ENCODE measurements around the gene ZBP1.

The ZBP1 gene

GRCh38 chr20:57561356-57562279, 58.6 kb downstream of the ZBP1 start:
- H3K9me3 ChIP-seq (ENCODE audit: severe bottlenecking), result no peaks in the 10 kb centered on the region
- no peaks in the 10 kb centered on the region for H3K36me3 ChIP-seq
- no peak overlapping the region for H3K27ac ChIP-seq
- TF ChIP-seq, protein P1, sequence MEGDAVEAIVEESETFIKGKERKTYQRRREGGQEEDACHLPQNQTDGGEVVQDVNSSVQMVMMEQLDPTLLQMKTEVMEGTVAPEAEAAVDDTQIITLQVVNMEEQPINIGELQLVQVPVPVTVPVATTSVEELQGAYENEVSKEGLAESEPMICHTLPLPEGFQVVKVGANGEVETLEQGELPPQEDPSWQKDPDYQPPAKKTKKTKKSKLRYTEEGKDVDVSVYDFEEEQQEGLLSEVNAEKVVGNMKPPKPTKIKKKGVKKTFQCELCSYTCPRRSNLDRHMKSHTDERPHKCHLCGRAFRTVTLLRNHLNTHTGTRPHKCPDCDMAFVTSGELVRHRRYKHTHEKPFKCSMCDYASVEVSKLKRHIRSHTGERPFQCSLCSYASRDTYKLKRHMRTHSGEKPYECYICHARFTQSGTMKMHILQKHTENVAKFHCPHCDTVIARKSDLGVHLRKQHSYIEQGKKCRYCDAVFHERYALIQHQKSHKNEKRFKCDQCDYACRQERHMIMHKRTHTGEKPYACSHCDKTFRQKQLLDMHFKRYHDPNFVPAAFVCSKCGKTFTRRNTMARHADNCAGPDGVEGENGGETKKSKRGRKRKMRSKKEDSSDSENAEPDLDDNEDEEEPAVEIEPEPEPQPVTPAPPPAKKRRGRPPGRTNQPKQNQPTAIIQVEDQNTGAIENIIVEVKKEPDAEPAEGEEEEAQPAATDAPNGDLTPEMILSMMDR (IDR thresholded peaks at IDR 0.05; ENCODE audit: low read depth, low read length), result no peak
- no peak overlapping the region for H3K4me3 ChIP-seq (ENCODE audit: low read depth, low read length)
- no peak for DNase-seq
- no peaks in the 10 kb centered on the region for H3K27me3 ChIP-seq (ENCODE audit: insufficient read depth, low read depth, severe bottlenecking)

- no peak for DNase-seq
- no peak within 1 kb of the TSS; the same call in 1 of the 2 replicates for H3K27ac ChIP-seq
- no peaks in the 10 kb centered on the region for H3K27me3 ChIP-seq (ENCODE audit: insufficient read depth, low read depth, severe bottlenecking)
- no peaks in the 10 kb centered on the region for H3K36me3 ChIP-seq
- H3K4me3 ChIP-seq (ENCODE audit: low read depth, low read length), result no peak within 1 kb of the TSS
- TF ChIP-seq, protein P1 (IDR thresholded peaks at IDR 0.05; ENCODE audit: low read depth, low read length), result no peak
- H3K9me3 ChIP-seq (ENCODE audit: severe bottlenecking), result no peaks in the 10 kb centered on the region
Observed at GRCh38 chr20:57560554-57561355, 59.5 kb downstream of the ZBP1 start, which contains the start of gene PCK1. Gene PCK1 (plus strand): TSS chr20:57561110. CDS start chr20:57561412, 302 bp downstream.

GRCh38 chr20:57559658-57560553, 60.3 kb downstream of the ZBP1 start:
- TF ChIP-seq, protein P1 (IDR thresholded peaks at IDR 0.05; ENCODE audit: low read depth, low read length), result no peak
- H3K27me3 ChIP-seq (ENCODE audit: insufficient read depth, low read depth, severe bottlenecking), result no peaks in the 10 kb centered on the region
- H3K36me3 ChIP-seq, result no peaks in the 10 kb centered on the region
- peak overlapping the region; percentile 22 for H3K4me3 ChIP-seq (ENCODE audit: low read depth, low read length)
- H3K27ac ChIP-seq, result no peak overlapping the region; the same call in 1 of the 2 replicates
- peak; percentile 86 for DNase-seq
- H3K9me3 ChIP-seq (ENCODE audit: severe bottlenecking), result no peaks in the 10 kb centered on the region

- Histone ChIP-seq H3K36me3 (no peaks in the 10 kb centered on the region), H3K9me3 (ENCODE audit: severe bottlenecking) (no peaks in the 10 kb centered on the region), H3K4me3 (ENCODE audit: low read depth, low read length) (peak overlapping the region; percentile 22), H3K27me3 (ENCODE audit: insufficient read depth, low read depth, severe bottlenecking) (no peaks in the 10 kb centered on the region), H3K27ac (no peak overlapping the region)
- TF ChIP-seq, protein P1 (IDR thresholded peaks at IDR 0.05; ENCODE audit: low read depth, low read length), result no peak
- no peak for DNase-seq
Observed at GRCh38 chr20:57559289-57559634, 61.0 kb downstream of the ZBP1 start.

GRCh38 chr20:57558614-57559288, 61.5 kb downstream of the ZBP1 start:
- Histone ChIP-seq H3K27ac (no peak overlapping the region), H3K9me3 (ENCODE audit: severe bottlenecking) (no peaks in the 10 kb centered on the region), H3K36me3 (no peaks in the 10 kb centered on the region), H3K4me3 (ENCODE audit: low read depth, low read length) (peak overlapping the region; percentile 22; the same call in 1 of the 2 replicates), H3K27me3 (ENCODE audit: insufficient read depth, low read depth, severe bottlenecking) (no peaks in the 10 kb centered on the region)
- DNase-seq, result no peak
- TF ChIP-seq, protein P1 (IDR thresholded peaks at IDR 0.05; ENCODE audit: low read depth, low read length), result no peak
